Suprapubic skin (tissue), 4 donors: ENCODE results near the gene LRRN2. TPM values are rescaled to one million over a fixed set of nuclear protein-coding genes. Genes with fewer than 3 reads are reported as not detected.

Source experiments
- DNase-seq, 2 donors: peaks; one replicate each; pipeline ENCODE4 v3.0.0-alpha.2; 2019; ENCODE audit warnings: low spot score in 2 of 2
- H3K27ac ChIP-seq: fragments of 200-600 bp; sonication (generic); one replicate; pipeline ENCODE4 v1.5.1; 2019
- H3K27me3 ChIP-seq: fragments of 200-600 bp; sonication (generic); one replicate; pipeline ENCODE4 v1.5.1; 2019
- H3K36me3 ChIP-seq: fragments of 200-600 bp; sonication (generic); one replicate; pipeline ENCODE4 v1.5.1; 2019
- H3K4me1 ChIP-seq: fragments of 200-600 bp; sonication (generic); one replicate; pipeline ENCODE4 v1.5.1; 2019
- H3K4me3 ChIP-seq: fragments of 200-600 bp; sonication (generic); one replicate; pipeline ENCODE4 v1.5.1; 2019; ENCODE audit warnings: mild to moderate bottlenecking
- H3K9me3 ChIP-seq: fragments of 200-600 bp; sonication (generic); one replicate; pipeline ENCODE4 v1.5.1; 2019
- CTCF ChIP-seq, 2 donors: fragments of 200-600 bp in 1 of 2; fragments of 450-650 bp in 1 of 2; sonication (generic) in 1 of 2; IDR thresholded peaks; one replicate each; pipeline ENCODE4 v1.5.1; 2016 to 2019; ENCODE audit warnings: antibody characterized with exemption in 2 of 2, mild to moderate bottlenecking in 1 of 2, moderate library complexity in 1 of 2
- EP300 ChIP-seq: sonication (generic); formaldehyde crosslinking; IDR thresholded peaks from one replicate; pipeline ENCODE4 v1.6.1; 2017; ENCODE audit warnings: antibody characterized with exemption
- POLR2A ChIP-seq, 2 donors: fragments of 450-650 bp; IDR thresholded peaks; one replicate each; pipeline ENCODE4 v1.6.1; 2017; ENCODE audit warnings: antibody characterized with exemption in 2 of 2, mild to moderate bottlenecking in 2 of 2, moderate library complexity in 2 of 2
- POLR2AphosphoS5 ChIP-seq, 3 donors: sonication (generic); formaldehyde crosslinking; IDR thresholded peaks; one replicate each; pipeline ENCODE4 v1.6.1; 2017; ENCODE audit warnings: antibody characterized with exemption in 3 of 3
- WGBS: methylation state at CpG from one replicate; pipeline ENCODE4 v1.1.5; 2018; 5-methylcytosine and 5-hydroxymethylcytosine counted together
- total RNA-seq, 4 donors: library from RNA; depleted of rRNA; stranded (reverse); fragments of >200 nt; gene quantifications; one replicate each; pipeline ENCODE4 v1.1.0, GENCODE V29; 2016

The LRRN2 gene
- total RNA-seq, 4 donors from 2014 or later: 0.19 to 0.85 (median 0.27) TPM

- no peak for DNase-seq
- TF ChIP-seq POLR2AphosphoS5 (IDR thresholded peaks at IDR 0.05): no peak
- no peak for TF ChIP-seq POLR2A (IDR thresholded peaks at IDR 0.05)
- no peak for TF ChIP-seq CTCF (IDR thresholded peaks at IDR 0.05)
- no peak for TF ChIP-seq EP300
- Histone ChIP-seq H3K4me1 (peaks cover 13% of the 10 kb centered on the region), H3K4me3 (no peak overlapping the region), H3K27me3 (no peaks in the 10 kb centered on the region), H3K9me3 (no peaks in the 10 kb centered on the region), H3K27ac (no peak overlapping the region), H3K36me3 (peaks cover 3% of the 10 kb centered on the region)
- 69% methylated on average over 5 of the region's 5 CpGs for WGBS
These were observed 116.1 kb downstream of the LRRN2 start for GRCh38 chr1:204569478-204569877.

- H3K9me3 ChIP-seq: no peaks in the 10 kb centered on the region
- TF ChIP-seq EP300 (no peak), CTCF (IDR thresholded peaks at IDR 0.05) (no peak), POLR2A (IDR thresholded peaks at IDR 0.05) (no peak), POLR2AphosphoS5 (IDR thresholded peaks at IDR 0.05) (no peak)
- DNase-seq: no peak
- no peaks in the 10 kb centered on the region for H3K27me3 ChIP-seq
- no peak overlapping the region for H3K4me3 ChIP-seq
- H3K27ac ChIP-seq: no peak overlapping the region
- peaks cover 3% of the 10 kb centered on the region for H3K36me3 ChIP-seq
- WGBS: 76% methylated on average over 4 of the region's 9 CpGs
- H3K4me1 ChIP-seq: peaks cover 13% of the 10 kb centered on the region
These were observed 116.8 kb downstream of the LRRN2 start for GRCh38 chr1:204568576-204569315.

Other genes with a start within 250 kb of the LRRN2 start
- gene PIK3C2B, start 190.9 kb downstream of the LRRN2 start, total RNA-seq: 100 to 1,000 TPM in 2 of 4 donors, 10 to 100 TPM in 2; 70.7 to 162 (median 94.5) TPM
- 100 to 1,000 TPM in 1 of 4 donors, 10 to 100 TPM in 3; 49.1 to 222 (median 63.2) TPM for gene MDM4, start 169.3 kb downstream of the LRRN2 start, total RNA-seq
- 10 to 100 TPM; 12.7 to 41.7 (median 19.2) TPM for gene NFASC, start 185.1 kb upstream of the LRRN2 start, total RNA-seq